H9 (cell line): ENCODE data around the gene IGF2BP2. TPM values are rescaled to one million over a fixed set of nuclear protein-coding genes. Genes with fewer than 3 reads are reported as not detected.

ENCODE experiments used
- DNase-seq: peaks from one replicate; pipeline ENCODE4 v3.0.0-alpha.2; 2017
- H2AFZ ChIP-seq: one replicate; pipeline ENCODE4 v1.6.1; 2013; ENCODE audit warnings: mild to moderate bottlenecking, low read length, control low read depth, moderate library complexity
- H2AK5ac ChIP-seq: 2 replicates; pipeline ENCODE4 v1.6.1; 2013; ENCODE audit warnings: low read length, control low read depth, mixed read lengths; ENCODE audit not compliant: insufficient read length
- H2BK120ac ChIP-seq: one replicate; pipeline ENCODE4 v1.6.1; 2013; ENCODE audit warnings: low read depth, mild to moderate bottlenecking, low read length, control low read depth, inconsistent platforms; ENCODE audit not compliant: poor library complexity, severe bottlenecking
- H2BK12ac ChIP-seq: 2 replicates; pipeline ENCODE4 v1.6.1; 2013; ENCODE audit warnings: low read length, control low read depth, mixed read lengths, low read depth; ENCODE audit not compliant: insufficient read length
- H2BK15ac ChIP-seq: 2 replicates; pipeline ENCODE4 v1.6.1; 2013; ENCODE audit warnings: low read depth, low read length, control low read depth
- H2BK20ac ChIP-seq: one replicate; pipeline ENCODE4 v1.6.1; 2013; ENCODE audit warnings: low read depth, mild to moderate bottlenecking, low read length, control low read depth, inconsistent platforms; ENCODE audit not compliant: poor library complexity, severe bottlenecking
- H2BK5ac ChIP-seq: 2 replicates; pipeline ENCODE4 v1.6.1; 2013; ENCODE audit warnings: low read length, control low read depth, mixed read lengths; ENCODE audit not compliant: insufficient read length
- H3K14ac ChIP-seq: 2 replicates; pipeline ENCODE4 v1.6.1; 2013; ENCODE audit warnings: low read length, control low read depth; ENCODE audit not compliant: insufficient read depth
- H3K18ac ChIP-seq: 2 replicates; pipeline ENCODE4 v1.6.1; 2013; ENCODE audit warnings: low read depth, mild to moderate bottlenecking, mixed read lengths, low read length, control low read depth; ENCODE audit not compliant: insufficient read length
- H3K23ac ChIP-seq: 2 replicates; pipeline ENCODE4 v1.6.1; 2013; ENCODE audit warnings: low read length, control low read depth, mixed read lengths, low read depth; ENCODE audit not compliant: insufficient read length
- H3K23me2 ChIP-seq: 2 replicates; pipeline ENCODE4 v1.6.1; 2013; ENCODE audit warnings: low read depth, mild to moderate bottlenecking, mixed read lengths, low read length, control low read depth; ENCODE audit not compliant: insufficient read length, poor library complexity, severe bottlenecking
- H3K27ac ChIP-seq: 2 replicates; pipeline ENCODE4 v1.5.1; 2013; ENCODE audit warnings: low read length, control low read depth, mixed read lengths, low read depth; ENCODE audit not compliant: insufficient read length
- H3K27me3 ChIP-seq: 2 replicates; pipeline ENCODE4 v1.6.1; 2013; ENCODE audit warnings: low read length, control low read depth, inconsistent platforms; ENCODE audit not compliant: insufficient read depth
- H3K4ac ChIP-seq: 2 replicates; pipeline ENCODE4 v1.6.1; 2013; ENCODE audit warnings: low read depth, mild to moderate bottlenecking, control low read depth, inconsistent platforms, low read length, moderate library complexity
- H3K4me1 ChIP-seq: 2 replicates; pipeline ENCODE4 v1.6.1; 2013; ENCODE audit warnings: low read length, control low read depth, inconsistent platforms; ENCODE audit not compliant: insufficient read depth
- H3K4me2 ChIP-seq: 2 replicates; pipeline ENCODE4 v1.6.1; 2013; ENCODE audit warnings: low read length, control low read depth, mixed read lengths; ENCODE audit not compliant: insufficient read length, insufficient read depth
- H3K56ac ChIP-seq: 2 replicates; pipeline ENCODE4 v1.6.1; 2013; ENCODE audit warnings: low read depth, mild to moderate bottlenecking, mixed read lengths, low read length, control low read depth; ENCODE audit not compliant: insufficient read length
- H3K79me1 ChIP-seq: 2 replicates; pipeline ENCODE4 v1.6.1; 2013; ENCODE audit warnings: low read depth, mild to moderate bottlenecking, moderate library complexity, low read length, control low read depth, inconsistent platforms; ENCODE audit not compliant: insufficient read depth, poor library complexity, severe bottlenecking
- H3K79me2 ChIP-seq: 2 replicates; pipeline ENCODE4 v1.6.1; 2013; ENCODE audit warnings: low read length, control low read depth, inconsistent platforms; ENCODE audit not compliant: insufficient read depth
- H3K9ac ChIP-seq: 2 replicates; pipeline ENCODE4 v1.6.1; 2013; ENCODE audit warnings: low read length, control low read depth, mixed read lengths; ENCODE audit not compliant: insufficient read length; ENCODE audit errors: extremely low read depth
- H3K9me3 ChIP-seq: one replicate; pipeline ENCODE4 v1.6.1; 2013; ENCODE audit warnings: low read depth, low read length, inconsistent platforms; ENCODE audit not compliant: control insufficient read depth
- H3T11ph ChIP-seq: one replicate; pipeline ENCODE4 v1.6.1; 2013; ENCODE audit warnings: mild to moderate bottlenecking, low read length, control low read depth, inconsistent platforms
- H4K20me1 ChIP-seq: one replicate; pipeline ENCODE4 v1.6.1; 2013; ENCODE audit not compliant: control insufficient read depth, insufficient read length, insufficient read depth
- H4K5ac ChIP-seq: 2 replicates; pipeline ENCODE4 v1.6.1; 2013; ENCODE audit warnings: low read depth, mild to moderate bottlenecking, mixed read lengths, low read length, control low read depth; ENCODE audit not compliant: insufficient read length
- H4K8ac ChIP-seq: replicated peaks from 2 replicates; pipeline ENCODE4 v1.6.1; 2013; ENCODE audit warnings: low read length, control low read depth, mixed read lengths, low read depth; ENCODE audit not compliant: insufficient read length
- H4K91ac ChIP-seq: 2 replicates; pipeline ENCODE4 v1.6.1; 2013; ENCODE audit warnings: low read depth, mild to moderate bottlenecking, moderate library complexity, mixed read lengths, low read length, control low read depth; ENCODE audit not compliant: insufficient read length
- H3K27ac Mint-ChIP-seq, 3 experiments: 2 replicates in 2 of 3; 3 replicates in 1 of 3; pipeline ENCODE4 v1.8.0; 2020 to 2021; ENCODE audit warnings: mixed read lengths in 3 of 3, mild to moderate bottlenecking in 1 of 3, moderate library complexity in 1 of 3
- H3K27me3 Mint-ChIP-seq: 2 replicates; pipeline ENCODE4 v1.8.0; 2021; ENCODE audit warnings: low read depth, mild to moderate bottlenecking, moderate library complexity, mixed read lengths
- H3K36me3 Mint-ChIP-seq, 3 experiments: 2 replicates in 2 of 3; 3 replicates in 1 of 3; pipeline ENCODE4 v1.8.0; 2020 to 2021; ENCODE audit warnings: low read depth in 3 of 3, mixed read lengths in 3 of 3; ENCODE audit not compliant: insufficient read depth in 1 of 3
- H3K4me1 Mint-ChIP-seq, 2 experiments: 2 replicates each; pipeline ENCODE4 v1.8.0; 2020; ENCODE audit warnings: mixed read lengths in 2 of 2
- H3K4me3 Mint-ChIP-seq, 2 experiments: 2 replicates in 1 of 2; 3 replicates in 1 of 2; pipeline ENCODE4 v1.8.0; 2020 to 2021; ENCODE audit warnings: mild to moderate bottlenecking in 2 of 2, mixed read lengths in 2 of 2, moderate library complexity in 1 of 2
- H3K9me3 Mint-ChIP-seq, 2 experiments: 2 replicates in 1 of 2; 3 replicates in 1 of 2; pipeline ENCODE4 v1.8.0; 2020; ENCODE audit warnings: mild to moderate bottlenecking in 2 of 2, mixed read lengths in 2 of 2, moderate library complexity in 1 of 2
- WGBS: extraction: QIAGEN DNeasy Blood & Tissue Kit; methylation state at CpG from one replicate; pipeline ENCODE4 v1.1.7; 2013; ENCODE audit warnings: missing lambda C conversion rate, low lambda C conversion rate, mixed read lengths; ENCODE audit not compliant: insufficient read length; ENCODE audit errors: extremely low coverage; 5-methylcytosine and 5-hydroxymethylcytosine counted together
- total RNA-seq: library from RNA; stranded (reverse); gene quantifications from 2 replicates; pipeline ENCODE4 v1.2.1, GENCODE V29; 2021
- TF ChIP-seq, protein P1 (sequence below): fragments of 200-600 bp; sonication (generic); conservative IDR thresholded peaks from 3 replicates; pipeline ENCODE4 v1.8.0; 2021; ENCODE audit warnings: antibody characterized with exemption, mild to moderate bottlenecking

IGF2BP2 gene
- total RNA-seq, 1 experiment from 2014 or later, result 130 TPM

DNA sequence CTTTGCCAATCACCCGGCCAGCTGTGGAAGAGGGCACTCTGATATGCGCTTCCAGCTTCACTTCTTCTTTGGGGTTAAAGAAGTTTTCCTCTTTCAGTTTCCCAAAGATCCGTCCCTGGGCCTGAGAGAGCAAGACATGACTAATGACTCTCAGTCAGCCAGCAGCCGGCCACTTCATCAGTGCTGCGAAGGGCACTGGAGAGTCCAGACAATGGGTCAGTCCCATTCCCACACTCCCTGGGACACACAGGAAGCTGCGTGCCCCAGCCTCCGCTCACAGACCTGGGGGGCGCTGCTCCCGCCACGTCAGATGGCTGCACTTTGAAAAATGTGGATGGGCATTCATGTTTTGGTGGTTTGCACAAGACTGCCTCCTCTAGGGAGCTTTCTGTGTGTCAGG lies 175.4 kb downstream of the IGF2BP2 start:
- no peaks in the 10 kb centered on the region for H4K20me1 ChIP-seq
- H4K8ac ChIP-seq, result no peak overlapping the region
- no peak overlapping the region for H2AFZ ChIP-seq
- H3K27ac ChIP-seq, result no peak overlapping the region
- H2AK5ac ChIP-seq, result no peak overlapping the region
- H3K9me3 ChIP-seq, result no peaks in the 10 kb centered on the region
- no CpG with 5 or more reads among the region's 10 CpGs for WGBS
- H3K27me3 Mint-ChIP-seq, result peaks cover 3% of the 10 kb centered on the region; the same call in 1 of the 2 replicates
- H3K14ac ChIP-seq, result no peak overlapping the region
- H2BK12ac ChIP-seq, result no peak overlapping the region
- H2BK5ac ChIP-seq, result no peak overlapping the region
- peaks cover 7% of the 10 kb centered on the region; the same call in 1 of the 2 replicates for H3K4me1 ChIP-seq
- H3K79me2 ChIP-seq, result no peaks in the 10 kb centered on the region
- no peak overlapping the region for H3K23ac ChIP-seq
- H3K9me3 Mint-ChIP-seq, result no peaks in the 10 kb centered on the region
- H3K18ac ChIP-seq, result no peak overlapping the region
- H2BK15ac ChIP-seq, result no peak overlapping the region
- no peak overlapping the region for H3K4me2 ChIP-seq
- H3K27me3 ChIP-seq, result no peaks in the 10 kb centered on the region
- H3K79me1 ChIP-seq, result no peaks in the 10 kb centered on the region
- H4K91ac ChIP-seq, result no peak overlapping the region
- H3K9ac ChIP-seq, result no peak overlapping the region
- no peak overlapping the region; a peak in 1 of 7 replicates for H3K27ac Mint-ChIP-seq
- no peak overlapping the region for H4K5ac ChIP-seq
- DNase-seq, result no peak
- H3K23me2 ChIP-seq, result no peaks in the 10 kb centered on the region
- H3K4ac ChIP-seq, result no peak overlapping the region
- H3K36me3 Mint-ChIP-seq, result peaks cover 47 to 89% (median 87%) of the 10 kb centered on the region in 3 experiments
- no peak overlapping the region for H3K4me3 Mint-ChIP-seq
- TF ChIP-seq, protein P1, sequence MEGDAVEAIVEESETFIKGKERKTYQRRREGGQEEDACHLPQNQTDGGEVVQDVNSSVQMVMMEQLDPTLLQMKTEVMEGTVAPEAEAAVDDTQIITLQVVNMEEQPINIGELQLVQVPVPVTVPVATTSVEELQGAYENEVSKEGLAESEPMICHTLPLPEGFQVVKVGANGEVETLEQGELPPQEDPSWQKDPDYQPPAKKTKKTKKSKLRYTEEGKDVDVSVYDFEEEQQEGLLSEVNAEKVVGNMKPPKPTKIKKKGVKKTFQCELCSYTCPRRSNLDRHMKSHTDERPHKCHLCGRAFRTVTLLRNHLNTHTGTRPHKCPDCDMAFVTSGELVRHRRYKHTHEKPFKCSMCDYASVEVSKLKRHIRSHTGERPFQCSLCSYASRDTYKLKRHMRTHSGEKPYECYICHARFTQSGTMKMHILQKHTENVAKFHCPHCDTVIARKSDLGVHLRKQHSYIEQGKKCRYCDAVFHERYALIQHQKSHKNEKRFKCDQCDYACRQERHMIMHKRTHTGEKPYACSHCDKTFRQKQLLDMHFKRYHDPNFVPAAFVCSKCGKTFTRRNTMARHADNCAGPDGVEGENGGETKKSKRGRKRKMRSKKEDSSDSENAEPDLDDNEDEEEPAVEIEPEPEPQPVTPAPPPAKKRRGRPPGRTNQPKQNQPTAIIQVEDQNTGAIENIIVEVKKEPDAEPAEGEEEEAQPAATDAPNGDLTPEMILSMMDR, result no peak
- H2BK120ac ChIP-seq, result no peak overlapping the region
- H3T11ph ChIP-seq, result no peak overlapping the region
- no peak overlapping the region for H3K56ac ChIP-seq
- peaks cover 28 to 39% of the 10 kb centered on the region in 2 experiments for H3K4me1 Mint-ChIP-seq
- H2BK20ac ChIP-seq, result no peak overlapping the region
